ENCODE results near the gene GABRD.
A peak's percentile ranks its signal among the peaks of the same experiment; 100 is the strongest.

GRCh38 chr1:2044510-2045319 is 25.6 kb downstream of the GABRD start:
- TF ChIP-seq CTCF (IDR thresholded peaks at IDR 0.05; ENCODE audit: borderline replicate concordance, extremely low read depth, low read length, poor library complexity, severe bottlenecking) (peak; percentile 74), EZH2 (IDR thresholded peaks at IDR 0.05; ENCODE audit: borderline replicate concordance, low read depth, low read length, severe bottlenecking) (no peak)
